MM.1S (cell line): ENCODE measurements around the gene POT1.

Source experiments
- DNase-seq: peaks from one replicate; pipeline ENCODE4 v3.0.0-alpha.2; 2015
- H2AFZ ChIP-seq: fragments of 300-600 bp; sonication (generic); 2 replicates; pipeline ENCODE4 v1.6.0; 2016; ENCODE audit warnings: antibody characterized with exemption, low read length
- H3F3A ChIP-seq: fragments of 300-600 bp; sonication (generic); 2 replicates; pipeline ENCODE4 v1.6.1; 2016; ENCODE audit warnings: mild to moderate bottlenecking, antibody characterized with exemption, low read length, moderate library complexity, mixed read lengths; ENCODE audit not compliant: insufficient read depth
- H3K27ac ChIP-seq: fragments of 300-600 bp; sonication (generic); 2 replicates; pipeline ENCODE4 v1.5.1; 2016; ENCODE audit warnings: mild to moderate bottlenecking, low read length
- H3K27me3 ChIP-seq: fragments of 300-600 bp; sonication (generic); replicated peaks from 2 replicates; pipeline ENCODE4 v1.6.0; 2016; ENCODE audit warnings: low read length; ENCODE audit not compliant: insufficient read depth
- H3K36me3 ChIP-seq: fragments of 300-600 bp; sonication (generic); replicated peaks from 2 replicates; pipeline ENCODE4 v1.6.1; 2016; ENCODE audit warnings: mild to moderate bottlenecking, low read length, mixed read lengths; ENCODE audit not compliant: insufficient read depth
- H3K4me1 ChIP-seq: fragments of 300-600 bp; sonication (generic); 2 replicates; pipeline ENCODE4 v1.6.1; 2016; ENCODE audit warnings: low read length, mixed read lengths
- H3K4me2 ChIP-seq: fragments of 300-600 bp; sonication (generic); 2 replicates; pipeline ENCODE4 v1.6.0; 2016; ENCODE audit warnings: low read depth, low read length
- H3K4me3 ChIP-seq: fragments of 300-600 bp; sonication (generic); 2 replicates; pipeline ENCODE4 v1.5.1; 2016; ENCODE audit warnings: low read length, mixed read lengths
- H3K79me2 ChIP-seq: fragments of 300-600 bp; sonication (generic); 2 replicates; pipeline ENCODE4 v1.6.1; 2016; ENCODE audit warnings: mixed run types, low read length, mixed read lengths
- H3K9ac ChIP-seq: fragments of 300-600 bp; sonication (generic); 2 replicates; pipeline ENCODE4 v1.6.1; 2016; ENCODE audit warnings: low read length, mixed read lengths
- H3K9me2 ChIP-seq: fragments of 300-600 bp; sonication (generic); replicated peaks from 2 replicates; pipeline ENCODE4 v1.6.1; 2016; ENCODE audit warnings: mild to moderate bottlenecking, low read length, mixed read lengths; ENCODE audit not compliant: insufficient read depth
- H3K9me3 ChIP-seq: fragments of 300-600 bp; sonication (generic); replicated peaks from 2 replicates; pipeline ENCODE4 v1.6.1; 2016; ENCODE audit warnings: mild to moderate bottlenecking, low read length, mixed read lengths; ENCODE audit not compliant: insufficient read depth
- H4K20me1 ChIP-seq: fragments of 300-600 bp; sonication (generic); 2 replicates; pipeline ENCODE4 v1.6.1; 2016; ENCODE audit warnings: mild to moderate bottlenecking, low read length, moderate library complexity, mixed read lengths; ENCODE audit not compliant: insufficient read depth
- CTCF ChIP-seq: fragments of 300-600 bp; sonication (generic); IDR thresholded peaks from 2 replicates; pipeline ENCODE4 v1.5.1; 2016; ENCODE audit warnings: antibody characterized with exemption, low read length, mixed read lengths
- EZH2 ChIP-seq: fragments of 300-600 bp; sonication (generic); optimal IDR thresholded peaks from 2 replicates; pipeline ENCODE3; 2017; ENCODE audit warnings: low read depth, mild to moderate bottlenecking, antibody characterized with exemption, low read length, mixed read lengths
- EZH2phosphoT487 ChIP-seq: fragments of 300-600 bp; sonication (generic); IDR thresholded peaks from 2 replicates; pipeline ENCODE4 v1.6.1; 2018; ENCODE audit warnings: antibody characterized with exemption, low read length

POT1 gene

GRCh38 chr7:124874644-124875163, 54.9 kb downstream of the POT1 start:
- Histone ChIP-seq H2AFZ (no peak overlapping the region), H3K4me2 (no peak overlapping the region), H3K9ac (no peak overlapping the region), H3K36me3 (no peaks in the 10 kb centered on the region), H3K27me3 (no peaks in the 10 kb centered on the region), H3K4me1 (peaks cover 8% of the 10 kb centered on the region), H3K9me2 (0 out of 2 replicates have a peak, but pooled peaks cover 3% of the 10 kb centered on the region), H4K20me1 (no peaks in the 10 kb centered on the region), H3F3A (peaks cover 11% of the 10 kb centered on the region), H3K27ac (no peak overlapping the region), H3K4me3 (no peak overlapping the region), H3K9me3 (no peaks in the 10 kb centered on the region), H3K79me2 (no peaks in the 10 kb centered on the region)
- TF ChIP-seq EZH2 (no peak), CTCF (no peak), EZH2phosphoT487 (no peak)
- DNase-seq: no peak

GRCh38 chr7:124857672-124858235, 71.9 kb downstream of the POT1 start:
- H3K36me3 ChIP-seq: peaks cover under 1% of the 10 kb centered on the region; the same call in 1 of the 2 replicates
- H2AFZ ChIP-seq: no peak overlapping the region
- no peak overlapping the region for H3K27ac ChIP-seq
- H3K9me3 ChIP-seq: no peaks in the 10 kb centered on the region
- H3K79me2 ChIP-seq: no peaks in the 10 kb centered on the region
- H4K20me1 ChIP-seq: no peaks in the 10 kb centered on the region
- no peaks in the 10 kb centered on the region for H3K4me1 ChIP-seq
- no peaks in the 10 kb centered on the region for H3F3A ChIP-seq
- no peak for DNase-seq
- no peaks in the 10 kb centered on the region for H3K27me3 ChIP-seq
- no peak for TF ChIP-seq CTCF
- TF ChIP-seq EZH2phosphoT487: no peak
- TF ChIP-seq EZH2: no peak
- no peak overlapping the region for H3K9ac ChIP-seq
- H3K4me3 ChIP-seq: no peak overlapping the region
- no peak overlapping the region for H3K4me2 ChIP-seq
- no peaks in the 10 kb centered on the region for H3K9me2 ChIP-seq

- Histone ChIP-seq H3K9me2 (no peaks in the 10 kb centered on the region), H3K9me3 (no peaks in the 10 kb centered on the region), H3K9ac (no peak overlapping the region), H3K36me3 (peaks cover 10% of the 10 kb centered on the region; the same call in 1 of the 2 replicates), H3K4me3 (no peak overlapping the region), H3K79me2 (no peaks in the 10 kb centered on the region), H3K27me3 (no peaks in the 10 kb centered on the region), H3K4me1 (no peaks in the 10 kb centered on the region), H3F3A (no peaks in the 10 kb centered on the region), H4K20me1 (no peaks in the 10 kb centered on the region), H2AFZ (no peak overlapping the region), H3K27ac (no peak overlapping the region), H3K4me2 (no peak overlapping the region)
- TF ChIP-seq CTCF (peak; percentile 77), EZH2phosphoT487 (no peak)
- peak; percentile 58 for DNase-seq
These were observed 73.2 kb downstream of the POT1 start for GRCh38 chr7:124856299-124856888.
